GM12864 (cell line): Measurements from ENCODE around the gene LMNTD2.
"Not testable (repeated sequence)": the region's sequence is repeated elsewhere in the genome, so short reads cannot be mapped to it uniquely, and the experiment has no call there.

Experiments used
- DNase-seq: peaks from one replicate; pipeline ENCODE4 v3.0.0-alpha.2; 2011; ENCODE audit warnings: low read depth
- H3K4me3 ChIP-seq: 2 replicates; pipeline ENCODE4 v1.5.1; 2011; ENCODE audit warnings: mild to moderate bottlenecking, low read depth, low read length, control low read depth
- TF ChIP-seq, protein P1 (sequence below): IDR thresholded peaks from 2 replicates; pipeline ENCODE4 v1.5.1; 2011; ENCODE audit warnings: low read depth, mild to moderate bottlenecking, moderate library complexity, low read length, control low read depth, inconsistent platforms; ENCODE audit errors: missing control alignments

Gene LMNTD2

DNA sequence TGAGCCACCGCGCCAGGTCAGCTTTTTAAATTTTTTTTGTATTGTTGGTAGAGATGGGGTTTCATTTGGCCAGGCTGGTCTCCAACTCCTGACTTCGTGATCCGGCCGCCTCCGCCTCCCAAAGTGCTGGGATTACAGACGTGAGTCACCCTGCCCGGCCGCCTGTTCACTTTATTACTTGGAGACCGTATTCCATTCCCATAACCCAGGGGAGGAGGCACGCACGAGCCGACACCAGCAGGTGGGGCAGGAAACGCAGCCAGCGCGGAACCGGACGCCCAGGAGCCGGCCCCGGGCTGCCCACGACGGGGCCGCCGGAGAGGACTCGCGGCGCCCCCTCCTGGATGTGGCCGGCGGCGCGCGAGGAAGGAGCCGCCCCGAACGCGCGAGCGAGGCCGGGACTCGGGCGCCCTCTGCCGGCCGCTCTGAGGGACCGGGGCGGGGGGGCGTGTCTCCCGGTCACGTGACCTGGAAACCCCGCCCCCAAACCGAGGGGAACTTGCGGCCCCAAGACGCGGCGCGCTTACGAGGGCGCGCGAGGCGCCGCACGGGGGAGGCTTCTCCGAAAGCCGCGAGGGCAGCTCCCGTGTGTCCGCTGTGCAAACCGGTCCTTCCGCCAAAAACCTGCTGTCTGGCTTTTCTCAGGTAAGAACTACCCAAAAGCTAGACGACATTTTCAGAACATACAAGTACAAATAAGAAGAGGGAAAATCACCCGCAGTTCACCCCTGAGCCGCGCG is 41.9 kb downstream of the LMNTD2 start:
- H3K4me3 ChIP-seq = no peak overlapping the region
- TF ChIP-seq, protein P1, sequence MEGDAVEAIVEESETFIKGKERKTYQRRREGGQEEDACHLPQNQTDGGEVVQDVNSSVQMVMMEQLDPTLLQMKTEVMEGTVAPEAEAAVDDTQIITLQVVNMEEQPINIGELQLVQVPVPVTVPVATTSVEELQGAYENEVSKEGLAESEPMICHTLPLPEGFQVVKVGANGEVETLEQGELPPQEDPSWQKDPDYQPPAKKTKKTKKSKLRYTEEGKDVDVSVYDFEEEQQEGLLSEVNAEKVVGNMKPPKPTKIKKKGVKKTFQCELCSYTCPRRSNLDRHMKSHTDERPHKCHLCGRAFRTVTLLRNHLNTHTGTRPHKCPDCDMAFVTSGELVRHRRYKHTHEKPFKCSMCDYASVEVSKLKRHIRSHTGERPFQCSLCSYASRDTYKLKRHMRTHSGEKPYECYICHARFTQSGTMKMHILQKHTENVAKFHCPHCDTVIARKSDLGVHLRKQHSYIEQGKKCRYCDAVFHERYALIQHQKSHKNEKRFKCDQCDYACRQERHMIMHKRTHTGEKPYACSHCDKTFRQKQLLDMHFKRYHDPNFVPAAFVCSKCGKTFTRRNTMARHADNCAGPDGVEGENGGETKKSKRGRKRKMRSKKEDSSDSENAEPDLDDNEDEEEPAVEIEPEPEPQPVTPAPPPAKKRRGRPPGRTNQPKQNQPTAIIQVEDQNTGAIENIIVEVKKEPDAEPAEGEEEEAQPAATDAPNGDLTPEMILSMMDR = peak; percentile 74
- DNase-seq = no peak

DNA sequence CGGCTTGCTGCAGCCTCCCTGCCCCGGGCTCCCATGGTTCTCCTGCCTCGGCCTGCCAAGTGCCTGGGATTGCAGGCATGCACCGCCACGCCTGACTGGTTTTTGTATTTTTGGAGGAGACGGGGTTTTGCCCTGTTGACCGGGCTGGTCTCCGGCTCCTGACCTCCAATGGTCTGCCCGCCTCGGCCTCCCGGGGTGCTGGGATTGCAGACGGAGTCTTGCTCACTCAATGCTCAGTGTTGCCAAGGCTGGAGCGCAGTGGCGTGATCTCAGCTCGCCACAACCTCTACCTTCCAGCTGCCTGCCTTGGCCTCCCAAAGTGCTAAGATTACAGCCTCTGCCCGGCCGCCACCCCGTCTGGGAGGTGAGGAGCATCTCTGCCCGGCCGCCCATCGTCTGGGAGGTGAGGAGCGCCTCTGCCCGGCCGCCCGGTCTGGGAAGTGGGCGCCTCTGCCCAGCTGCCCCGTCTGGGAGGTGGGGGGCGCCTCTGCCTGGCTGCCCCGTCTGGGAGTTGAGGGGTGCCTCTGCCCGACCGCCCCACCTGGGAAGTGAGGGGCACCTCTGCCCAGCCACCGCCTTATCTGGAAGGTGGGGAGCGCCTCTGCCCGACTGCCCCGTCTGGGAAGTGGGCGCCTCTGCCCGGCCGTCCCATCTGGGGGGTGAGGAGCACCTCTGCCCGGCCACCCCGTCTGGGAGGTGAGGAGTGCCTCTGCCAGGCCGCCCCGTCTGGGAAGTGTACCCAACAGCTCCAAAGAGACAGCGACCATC is 43.4 kb downstream of the LMNTD2 start:
- H3K4me3 ChIP-seq, DNase-seq: not testable (repeated sequence)

DNA sequence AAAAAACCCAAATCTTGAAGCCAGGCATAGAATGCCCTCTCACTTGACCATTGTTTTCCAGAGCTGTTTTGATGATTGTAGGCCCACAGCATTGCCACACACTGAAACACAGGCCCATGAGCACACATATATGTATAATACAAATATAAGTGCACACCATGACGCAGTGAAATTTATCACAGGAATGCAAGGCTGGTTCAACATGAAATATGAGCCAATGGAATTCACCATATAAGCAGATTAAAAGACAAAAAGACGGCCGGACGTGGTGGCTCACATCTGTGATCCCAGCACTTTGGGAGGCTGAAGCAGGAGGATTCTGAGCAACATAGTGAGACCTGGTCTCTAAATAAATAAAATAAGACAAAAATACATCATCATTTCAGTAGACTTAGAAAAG is 44.1 kb downstream of the LMNTD2 start:
- H3K4me3 ChIP-seq = no peak overlapping the region
- DNase-seq = no peak
- TF ChIP-seq, protein P1 = no peak

GRCh38 chr11:515131-515530 is 45.4 kb downstream of the LMNTD2 start:
- TF ChIP-seq, protein P1 = no peak
- no peak overlapping the region for H3K4me3 ChIP-seq
- no peak for DNase-seq

- DNase-seq = no peak
- H3K4me3 ChIP-seq = no peak overlapping the region
- TF ChIP-seq, protein P1 = no peak
Observed at GRCh38 chr11:514606-515005, 45.9 kb downstream of the LMNTD2 start.

DNA sequence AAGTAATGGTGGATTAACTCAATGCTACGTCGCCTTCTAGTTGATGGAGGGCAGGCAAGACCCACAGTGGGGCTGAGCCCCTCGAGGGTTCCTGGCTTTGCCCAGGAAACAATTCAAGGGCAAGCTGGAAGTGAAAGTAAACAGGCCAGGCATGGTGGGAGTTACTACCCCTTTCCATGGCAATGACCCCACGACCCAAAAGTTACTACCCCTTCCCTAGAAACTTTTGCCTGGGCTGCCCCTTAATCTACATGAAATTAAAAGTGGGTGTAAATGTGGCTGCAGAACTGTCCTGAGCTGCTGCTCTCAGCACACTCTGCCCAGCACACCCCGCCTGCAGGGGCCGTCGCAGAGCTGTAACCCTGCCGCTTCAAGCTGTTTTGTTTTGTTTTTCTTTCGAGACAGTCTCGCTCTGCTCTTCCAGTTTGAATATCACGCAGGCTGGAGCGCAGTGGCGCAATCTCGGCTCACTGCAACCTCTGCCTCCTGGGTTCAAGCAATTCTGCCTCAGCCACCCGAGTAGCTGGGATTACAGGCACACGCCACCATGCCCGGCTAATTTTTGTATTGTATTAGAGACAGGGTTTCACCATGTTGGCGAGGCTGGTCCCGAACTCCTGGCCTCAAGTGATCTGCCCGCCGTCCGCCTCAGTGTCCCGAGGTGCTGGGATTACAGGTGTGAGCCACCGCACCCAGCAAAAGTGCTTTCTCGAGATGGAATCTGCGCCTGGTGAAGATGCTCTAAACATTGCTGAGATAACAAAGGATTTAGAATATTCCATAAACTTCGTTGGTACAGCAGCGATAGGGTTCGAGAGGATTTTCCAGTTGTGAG is 47.6 kb downstream of the LMNTD2 start:
- DNase-seq = no peak
- TF ChIP-seq, protein P1 = no peak
- no peak overlapping the region for H3K4me3 ChIP-seq

DNA sequence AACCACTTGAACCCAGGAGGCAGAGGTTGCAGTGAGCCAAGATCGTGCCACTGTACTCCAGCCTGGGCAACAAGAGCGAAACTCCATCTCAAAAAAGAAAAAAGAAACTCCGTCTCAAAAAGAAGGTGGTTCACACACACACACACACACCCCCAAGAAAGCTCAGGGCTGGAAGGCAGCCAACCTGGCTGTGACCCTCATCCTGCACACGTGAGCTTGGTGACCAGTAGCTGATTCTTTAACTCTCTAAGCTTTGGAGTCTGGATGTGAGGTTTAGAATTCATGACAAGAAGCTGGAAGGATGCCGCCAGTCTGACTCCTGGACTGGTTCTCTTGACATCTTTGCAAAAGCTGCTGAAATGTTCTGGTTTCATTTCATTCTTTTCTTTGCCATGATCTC is 51.6 kb downstream of the LMNTD2 start:
- DNase-seq = no peak
- TF ChIP-seq, protein P1 = no peak
- no peak overlapping the region for H3K4me3 ChIP-seq
